Brain microvascular endothelial cell (primary cell): ENCODE results near the gene NDUFAF3.

ENCODE experiments used
- DNase-seq: peaks from one replicate; pipeline ENCODE4 v3.0.0-alpha.2; 2020
- H3K27ac ChIP-seq: fragments of 250-450 bp; sonication (Bioruptor Pico); 2 replicates; pipeline ENCODE4 v1.5.1; 2020; ENCODE audit warnings: mild to moderate bottlenecking, moderate library complexity
- H3K27me3 ChIP-seq: fragments of 250-450 bp; sonication (Bioruptor Pico); replicated peaks from 2 replicates; pipeline ENCODE4 v1.5.1; 2020; ENCODE audit warnings: mild to moderate bottlenecking
- H3K36me3 ChIP-seq: fragments of 250-450 bp; sonication (Bioruptor Pico); replicated peaks from 2 replicates; pipeline ENCODE4 v1.5.1; 2020; ENCODE audit warnings: mild to moderate bottlenecking
- H3K4me3 ChIP-seq: 2 replicates; pipeline ENCODE4 v1.5.1; 2011; ENCODE audit warnings: low read depth, mild to moderate bottlenecking, control low read depth, low read length, moderate library complexity
- CTCF ChIP-seq: IDR thresholded peaks from 2 replicates; pipeline ENCODE4 v1.5.1; 2011; ENCODE audit warnings: low read depth, mild to moderate bottlenecking, moderate library complexity, low read length, control low read depth, inconsistent platforms; ENCODE audit errors: missing control alignments
- in situ Hi-C: cut with HindIII; loops from 2 replicates; pipeline ENCODE4 v1.10.0; 2017; ENCODE audit warnings: low sequenced_read_pairs, low pct_ligation_motif_present

Gene NDUFAF3

GRCh38 chr3:49015765-49016164 lies 6.2 kb upstream of the NDUFAF3 start:
- no peak for TF ChIP-seq CTCF
- no peak for DNase-seq
- H3K27ac ChIP-seq = no peak overlapping the region
- H3K4me3 ChIP-seq = no peak overlapping the region
- no peaks in the 10 kb centered on the region for H3K27me3 ChIP-seq
- in situ Hi-C loops = no loop called here
- H3K36me3 ChIP-seq = peaks cover 47% of the 10 kb centered on the region

GRCh38 chr3:49016414-49017228 lies 5.3 kb upstream of the NDUFAF3 start:
- in situ Hi-C loops = no loop called here
- Histone ChIP-seq H3K4me3 (no peak overlapping the region), H3K36me3 (peaks cover 45% of the 10 kb centered on the region), H3K27me3 (no peaks in the 10 kb centered on the region), H3K27ac (no peak overlapping the region)
- DNase-seq = no peak
- no peak for TF ChIP-seq CTCF

GRCh38 chr3:49017229-49017970 lies 4.5 kb upstream of the NDUFAF3 start:
- Histone ChIP-seq H3K4me3 (peak overlapping the region; percentile 77), H3K27ac (no peak overlapping the region), H3K36me3 (peaks cover 37% of the 10 kb centered on the region), H3K27me3 (no peaks in the 10 kb centered on the region)
- no peak for TF ChIP-seq CTCF
- in situ Hi-C loops = no loop called here
- no peak for DNase-seq

GRCh38 chr3:49017971-49018706 lies 3.8 kb upstream of the NDUFAF3 start, which contains the start of gene DALRD3:
DALRD3 (minus strand) TSS chr3:49018580; CDS start chr3:49018564, 16 bp downstream.
- Histone ChIP-seq H3K27me3 (no peaks in the 10 kb centered on the region), H3K36me3 (peaks cover 30% of the 10 kb centered on the region), H3K27ac (peak within 1 kb of the TSS; percentile 38), H3K4me3 (peak within 1 kb of the TSS; percentile 77)
- in situ Hi-C loops = no loop called here
- no peak for TF ChIP-seq CTCF
- peak; percentile 46 for DNase-seq

- H3K27ac ChIP-seq = peak overlapping the region; percentile 38
- peaks cover 27% of the 10 kb centered on the region for H3K36me3 ChIP-seq
- peak overlapping the region; percentile 77 for H3K4me3 ChIP-seq
- H3K27me3 ChIP-seq = no peaks in the 10 kb centered on the region
- TF ChIP-seq CTCF = no peak
- in situ Hi-C loops = no loop called here
- DNase-seq = no peak
Measured at GRCh38 chr3:49018707-49019006, 3.3 kb upstream of the NDUFAF3 start.
